ENCODE measurements around the gene RPS6KB2.
"Not testable (repeated sequence)": the region's sequence is repeated elsewhere in the genome, so short reads cannot be mapped to it uniquely, and the experiment has no call there.

RPS6KB2 gene

DNA sequence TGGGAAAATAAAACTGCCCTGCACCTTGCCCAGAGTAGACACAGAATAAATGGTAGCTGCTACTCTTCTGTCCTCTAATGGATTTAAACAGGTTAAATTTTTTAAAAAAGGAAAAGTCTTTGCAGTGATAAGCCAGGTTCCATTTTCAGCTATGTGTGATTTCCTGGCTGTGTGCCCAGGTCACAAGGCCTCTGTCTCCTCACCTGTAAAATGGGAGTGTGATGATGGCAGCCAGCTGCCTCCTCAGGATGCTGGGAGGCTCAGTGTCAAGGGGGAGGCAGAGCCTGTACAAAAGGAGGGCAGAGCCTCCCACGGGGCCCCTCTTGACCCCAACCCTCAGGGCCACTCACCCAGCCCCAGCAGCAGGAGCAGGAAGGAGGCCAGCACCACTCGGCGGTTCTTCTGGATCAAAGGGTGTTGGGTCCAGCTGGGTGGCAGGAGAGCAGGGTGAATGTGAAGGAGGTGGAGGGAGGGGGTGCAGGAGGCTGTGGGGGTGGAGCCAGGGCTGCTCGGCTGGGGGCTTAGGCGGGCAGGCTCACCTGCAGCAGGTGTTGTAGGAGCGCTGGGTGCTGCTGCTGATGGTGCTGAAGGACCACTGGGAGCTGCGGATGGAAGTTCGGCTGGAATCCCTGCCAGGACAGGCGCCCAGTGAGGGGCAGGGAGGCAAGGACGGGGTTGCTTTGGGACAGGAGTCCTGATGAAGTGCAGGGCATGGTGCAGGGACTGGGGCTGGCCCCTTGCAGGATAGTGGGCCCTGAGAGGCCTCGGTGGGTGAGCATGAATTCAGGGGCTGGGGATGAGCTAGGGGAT, 38.9 kb downstream of the RPS6KB2 start:
- no peak for DNase-seq (ENCODE audit: low read depth, low spot score)

DNA sequence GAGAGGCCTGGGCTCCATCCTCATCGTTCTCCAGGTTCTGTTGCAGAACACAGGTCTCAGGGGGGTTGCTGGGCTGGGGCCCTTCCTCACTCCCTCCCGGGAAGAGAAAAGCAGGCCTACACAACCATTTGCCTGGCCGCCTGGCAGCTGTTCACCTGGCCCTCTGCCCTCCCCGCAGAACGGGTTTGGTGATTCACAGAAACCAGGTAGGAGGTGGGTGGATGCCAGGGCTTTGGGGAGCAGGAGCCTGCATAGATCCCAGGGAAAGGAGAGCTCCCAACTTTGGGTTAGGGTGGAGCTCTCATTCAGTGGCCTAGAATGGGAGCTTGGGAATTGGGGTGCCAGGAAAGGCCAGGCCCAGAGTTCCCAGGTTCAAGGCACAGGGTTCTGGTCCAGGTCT, 39.8 kb downstream of the RPS6KB2 start:
- DNase-seq (ENCODE audit: low read depth, low spot score), result no peak

DNA sequence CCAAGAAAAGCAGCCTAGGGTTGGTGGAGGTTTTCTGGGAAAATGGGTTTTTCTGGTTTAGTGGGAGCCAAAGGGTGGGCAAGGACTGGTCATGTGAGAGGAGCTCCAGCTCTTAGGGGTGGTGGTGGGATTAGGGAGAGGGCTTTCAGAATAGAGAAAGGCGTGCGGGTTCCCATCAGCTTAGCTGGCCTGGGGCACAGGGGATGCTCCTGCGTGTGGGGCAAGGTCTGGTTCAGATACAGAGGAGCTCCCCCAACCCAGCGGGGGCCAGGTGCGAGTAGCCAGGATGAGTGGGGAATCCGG, 40.1 kb downstream of the RPS6KB2 start:
- DNase-seq (ENCODE audit: low read depth, low spot score), result no peak

DNA sequence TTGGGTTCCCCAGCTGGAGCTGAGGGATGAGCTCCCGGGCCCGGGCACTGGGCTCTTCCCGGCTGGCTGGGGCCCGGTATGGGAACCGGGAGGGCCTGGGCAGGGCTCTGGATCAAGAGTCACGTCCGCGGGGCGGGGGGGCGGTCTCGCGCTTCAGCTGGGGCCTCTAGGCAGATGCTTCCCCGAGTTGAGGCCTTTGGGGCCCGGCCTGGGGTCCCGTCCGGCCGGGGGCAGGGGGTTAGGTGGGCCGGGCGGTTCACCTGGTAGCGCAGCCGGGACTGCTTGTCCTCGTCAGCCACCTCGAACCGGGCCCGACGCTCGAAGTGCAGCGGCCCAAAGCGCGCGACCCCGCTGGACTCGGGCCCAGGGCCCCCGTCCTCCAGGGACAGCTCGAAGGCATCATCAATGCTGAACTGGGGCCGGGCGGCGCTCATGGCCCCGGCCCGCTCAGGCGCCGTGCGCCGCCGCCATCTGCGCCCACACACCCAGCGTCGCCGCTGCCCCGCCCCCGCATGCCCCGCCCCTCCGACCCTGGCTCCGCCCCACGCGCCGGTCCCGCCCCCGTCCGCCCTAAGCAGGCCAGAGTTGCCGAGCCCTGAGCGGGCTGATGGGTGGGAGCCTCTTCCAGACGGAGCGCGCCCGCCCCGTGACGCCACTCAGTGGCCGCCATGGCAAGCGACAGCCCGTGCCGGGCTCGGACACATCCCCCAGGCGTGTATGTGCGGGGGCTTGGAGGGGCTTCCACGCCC, 40.6 kb downstream of the RPS6KB2 start, which contains the start of gene TMEM134:
TMEM134 (minus strand) TSS at position 493 of the 749 bp plus-strand sequence; CDS start at position 434, 59 bp downstream.
- peak; percentile 81 for DNase-seq (ENCODE audit: low read depth, low spot score)

DNA sequence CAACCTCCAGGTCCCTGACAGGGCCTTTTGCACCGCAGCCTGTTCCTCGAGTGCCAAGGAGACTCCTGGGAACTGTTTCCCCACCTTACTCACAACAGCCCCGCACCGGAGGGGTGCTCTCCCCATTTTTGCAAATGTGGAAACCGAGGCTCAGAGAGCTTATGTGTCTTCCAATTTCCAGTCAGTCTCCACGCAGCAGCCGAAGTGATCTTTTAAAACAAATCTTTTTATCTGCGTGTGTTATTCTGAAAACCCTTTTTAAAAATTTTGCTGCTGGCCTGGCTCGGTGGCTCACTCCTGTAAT, 41.2 kb downstream of the RPS6KB2 start:
- DNase-seq (ENCODE audit: low read depth, low spot score), result no peak

DNA sequence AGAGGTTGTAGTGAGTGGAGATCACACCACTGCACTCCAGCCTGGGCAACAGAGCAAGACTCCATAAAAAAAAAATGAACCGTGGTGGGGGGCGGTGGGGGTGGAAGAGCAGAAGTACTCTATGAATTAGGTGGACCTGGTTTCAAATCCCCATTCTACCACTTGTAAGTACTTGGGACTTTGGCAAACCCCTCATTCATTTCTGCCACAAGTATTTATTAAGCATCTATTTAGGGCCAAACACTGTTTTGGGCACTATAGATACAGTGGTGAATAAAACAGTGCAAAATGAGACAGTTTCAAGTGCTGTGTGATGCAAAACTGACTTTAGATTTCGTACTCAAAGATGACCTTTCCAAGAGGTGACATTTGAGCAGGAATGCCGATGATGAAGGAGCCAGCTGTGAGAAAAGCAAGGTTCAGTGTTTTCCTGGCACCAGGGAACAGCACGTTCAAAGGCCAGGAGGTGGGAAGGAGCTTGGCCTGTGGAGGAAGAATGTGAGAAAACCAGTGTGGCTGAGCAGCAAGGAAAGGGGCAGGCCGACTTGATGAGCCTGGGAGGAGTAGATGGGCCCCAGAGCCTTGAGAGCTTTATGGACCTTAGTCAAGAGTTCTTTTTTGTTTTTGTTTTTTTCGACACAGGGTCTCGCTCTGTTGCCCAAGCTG, 42.2 kb downstream of the RPS6KB2 start:
- no peak for DNase-seq (ENCODE audit: low read depth, low spot score)

DNA sequence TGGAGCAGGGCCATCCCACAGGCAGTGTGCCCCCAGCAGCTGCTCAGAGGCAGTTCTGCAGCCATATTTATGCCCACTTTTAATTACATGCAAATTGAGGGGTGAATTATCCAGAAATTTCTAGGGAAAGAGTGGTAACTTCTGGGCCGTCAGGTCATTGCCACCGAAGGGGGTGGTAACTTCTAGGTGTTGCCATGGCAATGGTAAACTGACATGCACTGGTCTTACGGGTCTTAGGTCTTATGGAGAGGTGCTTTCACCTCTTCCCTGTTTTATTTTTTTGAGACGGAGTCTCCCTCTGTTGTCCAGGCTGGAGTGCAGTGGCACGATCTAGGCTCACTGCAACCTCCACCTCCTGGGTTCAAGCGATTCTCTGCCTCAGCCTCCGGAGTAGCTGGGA, 44.6 kb downstream of the RPS6KB2 start:
- DNase-seq (ENCODE audit: low read depth, low spot score), result no peak

DNA sequence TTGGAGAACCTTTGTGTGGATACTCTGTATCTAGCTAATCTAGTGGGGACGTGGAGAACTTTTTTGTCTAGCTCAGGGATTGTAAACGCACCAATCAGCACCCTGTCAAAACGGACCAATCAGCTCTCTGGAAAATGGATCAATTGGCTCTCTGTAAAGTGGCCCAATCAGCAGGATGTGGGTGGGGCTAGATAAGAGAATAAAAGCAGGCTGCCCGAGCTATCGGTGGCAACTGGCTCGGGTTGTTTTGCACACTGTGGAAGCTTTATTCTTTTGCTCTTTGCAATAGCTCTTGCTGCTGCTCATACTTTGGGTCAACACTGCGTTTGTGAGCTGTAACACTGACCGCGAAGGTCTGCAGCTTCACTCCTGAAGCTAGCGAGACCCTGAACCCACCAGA, 48.4 kb downstream of the RPS6KB2 start:
- not testable (repeated sequence) for DNase-seq (ENCODE audit: low read depth, low spot score)

DNA sequence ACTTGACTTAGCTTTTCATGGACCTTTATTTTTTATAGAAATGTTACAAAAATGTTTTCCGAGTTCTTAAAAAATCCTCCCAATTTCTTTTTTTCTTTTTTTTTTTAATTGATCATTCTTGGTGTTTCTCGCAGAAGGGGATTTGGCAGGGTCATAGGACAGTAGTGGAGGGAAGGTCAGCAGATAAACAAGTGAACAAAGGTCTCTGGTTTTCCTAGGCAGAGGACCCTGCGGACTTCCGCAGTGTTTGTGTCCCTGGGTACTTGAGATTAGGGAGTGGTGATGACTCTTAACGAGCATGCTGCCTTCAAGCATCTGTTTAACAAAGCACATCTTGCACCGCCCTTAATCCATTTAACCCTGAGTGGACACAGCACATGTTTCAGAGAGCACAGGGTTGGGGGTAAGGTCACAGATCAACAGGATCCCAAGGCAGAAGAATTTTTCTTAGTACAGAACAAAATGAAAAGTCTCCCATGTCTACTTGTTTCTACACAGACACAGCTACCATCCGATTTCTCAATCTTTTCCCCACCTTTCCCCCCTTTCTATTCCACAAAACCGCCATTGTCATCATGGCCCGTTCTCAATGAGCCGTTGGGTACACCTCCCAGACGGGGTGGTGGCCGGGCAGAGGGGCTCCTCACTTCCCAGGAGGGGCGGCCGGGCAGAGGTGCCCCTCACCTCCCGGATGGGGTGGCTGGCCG, 49.2 kb downstream of the RPS6KB2 start:
- DNase-seq (ENCODE audit: low read depth, low spot score), result not testable (repeated sequence)

GRCh38 chr11:67482275-67482826, 54.1 kb downstream of the RPS6KB2 start:
- no peak for DNase-seq (ENCODE audit: low read depth, low spot score)

GRCh38 chr11:67482827-67483798, 54.8 kb downstream of the RPS6KB2 start, which contains the start of gene AIP:
Gene AIP, plus strand, starts transcription at chr11:67483026. Its CDS starts 133 bp downstream, at chr11:67483159.
- peak; percentile 97 for DNase-seq (ENCODE audit: low read depth, low spot score)

GRCh38 chr11:67483831-67484665, 55.8 kb downstream of the RPS6KB2 start:
- no peak for DNase-seq (ENCODE audit: low read depth, low spot score)

- DNase-seq (ENCODE audit: low read depth, low spot score), result no peak
Observed at GRCh38 chr11:67484847-67485311, 56.6 kb downstream of the RPS6KB2 start.

Measured in smooth muscle cell of the brain vasculature (primary cell).